Loucy (cell line): ENCODE data around the gene SDK1.

ENCODE experiments used
- CTCF ChIP-seq: fragments of 200-600 bp; sonication (generic); conservative IDR thresholded peaks from 2 replicates; pipeline ENCODE4 v1.5.1; 2014; ENCODE audit warnings: mild to moderate bottlenecking, antibody characterized with exemption, low read length
- EZH2phosphoT487 ChIP-seq: fragments of 200-600 bp; IDR thresholded peaks from 2 replicates; pipeline ENCODE4 v1.6.1; 2018; ENCODE audit warnings: antibody characterized with exemption, mild to moderate bottlenecking, moderate library complexity, borderline replicate concordance

GRCh38 chr7:3909128-3909527 is 608.1 kb downstream of the SDK1 start:
- TF ChIP-seq CTCF = no peak
- TF ChIP-seq EZH2phosphoT487 = no peak
